H1 (cell line): ENCODE results near the gene PRSS12. TPM values are rescaled to one million over a fixed set of nuclear protein-coding genes. Genes with fewer than 3 reads are reported as not detected.

ENCODE experiments used
- CTCF ChIA-PET: fragments of 300-600 bp; sonication (Branson Sonifier 250); formaldehyde crosslinking; loops from one replicate; lab custom pipeline; 2021; ENCODE audit not compliant: partially characterized antibody; lab: Charles Lee
- POLR2A ChIA-PET: fragments of 300-600 bp; sonication (Branson Sonifier 250); formaldehyde crosslinking; loops from one replicate; lab custom pipeline; 2021; ENCODE audit warnings: inconsistent platforms; ENCODE audit not compliant: partially characterized antibody; lab: Charles Lee
- DNase-seq, 2 experiments: peaks; one replicate each; pipeline versions ENCODE4 v3.0.0 to v3.0.0-alpha.2; 2010 to 2022; ENCODE audit warnings: low spot score in 2 of 2, low read depth in 1 of 2, mixed read lengths in 1 of 2
- FAIRE-seq: peaks from 2 replicates; lab custom pipeline; 2011; peaks lifted over from hg19 to GRCh38; lab: Jason Lieb, UNC
- H2AFZ ChIP-seq: 2 replicates; pipeline ENCODE4 v1.8.1; 2012; ENCODE audit warnings: low read length, inconsistent platforms
- H2AK5ac ChIP-seq: 2 replicates; pipeline ENCODE4 v1.6.1; 2013; ENCODE audit warnings: low read depth, low read length
- H2BK120ac ChIP-seq: replicated peaks from 2 replicates; pipeline ENCODE3; 2013; ENCODE audit warnings: low read depth, low read length, inconsistent platforms
- H2BK12ac ChIP-seq: 2 replicates; pipeline ENCODE4 v1.6.1; 2013; ENCODE audit warnings: low read depth, low read length
- H2BK15ac ChIP-seq: 2 replicates; pipeline ENCODE4 v1.6.1; 2013; ENCODE audit warnings: low read length
- H2BK20ac ChIP-seq: 2 replicates; pipeline ENCODE4 v1.6.1; 2013; ENCODE audit warnings: low read length
- H2BK5ac ChIP-seq: 2 replicates; pipeline ENCODE4 v1.6.1; 2013; ENCODE audit warnings: low read depth, low read length
- H3K14ac ChIP-seq: 2 replicates; pipeline ENCODE4 v1.6.1; 2013; ENCODE audit warnings: inconsistent platforms; ENCODE audit not compliant: insufficient read length
- H3K18ac ChIP-seq: 2 replicates; pipeline ENCODE4 v1.6.1; 2013; ENCODE audit warnings: low read length; ENCODE audit errors: extremely low read depth
- H3K23ac ChIP-seq: 2 replicates; pipeline ENCODE4 v1.6.1; 2013; ENCODE audit warnings: inconsistent platforms; ENCODE audit not compliant: insufficient read length
- H3K23me2 ChIP-seq: 2 replicates; pipeline ENCODE4 v1.6.1; 2013; ENCODE audit warnings: low read depth, low read length
- H3K27ac ChIP-seq: 2 replicates; pipeline ENCODE4 v1.6.1; 2011; ENCODE audit warnings: low read depth, low read length, inconsistent platforms
- H3K27me3 ChIP-seq, 4 experiments: replicated peaks in 1 of 4; 1 replicate in 1 of 4; 2 replicates in 3 of 4; pipeline versions ENCODE4 v1.6.1 to v1.8.1; 2011 to 2013; ENCODE audit warnings: low read length in 3 of 4, mild to moderate bottlenecking in 3 of 4, inconsistent platforms in 2 of 4, mixed read lengths in 2 of 4, moderate library complexity in 1 of 4; ENCODE audit not compliant: control insufficient read depth in 3 of 4, insufficient read depth in 3 of 4; ENCODE audit errors: extremely low read depth in 1 of 4
- H3K36me3 ChIP-seq, 4 experiments: 2 replicates each; pipeline versions ENCODE4 v1.6.1 to v1.8.1; 2011 to 2013; ENCODE audit warnings: mild to moderate bottlenecking in 4 of 4, low read length in 3 of 4, moderate library complexity in 2 of 4, control low read depth in 1 of 4, inconsistent platforms in 1 of 4; ENCODE audit not compliant: insufficient read depth in 4 of 4, control insufficient read depth in 2 of 4
- H3K4ac ChIP-seq: replicated peaks from 2 replicates; pipeline ENCODE3; 2013; ENCODE audit warnings: low read length, low read depth, mixed read lengths, inconsistent platforms; ENCODE audit not compliant: insufficient read length
- H3K4me1 ChIP-seq, 4 experiments: replicated peaks in 1 of 4; 1 replicate in 1 of 4; 2 replicates in 3 of 4; pipeline versions ENCODE4 v1.6.1 to v1.8.1; 2011 to 2013; ENCODE audit warnings: low read length in 3 of 4, inconsistent platforms in 2 of 4, mixed read lengths in 1 of 4; ENCODE audit not compliant: insufficient read depth in 4 of 4, control insufficient read depth in 3 of 4
- H3K4me2 ChIP-seq, 2 experiments: 2 replicates each; pipeline versions ENCODE4 v1.6.1 to v1.8.1; 2011 to 2013; ENCODE audit warnings: low read depth in 2 of 2, low read length in 2 of 2, control low read depth in 1 of 2, inconsistent platforms in 1 of 2, mild to moderate bottlenecking in 1 of 2; ENCODE audit not compliant: insufficient read depth in 1 of 2
- H3K4me3 ChIP-seq, 4 experiments: fragments of 200-600, 300-600 bp in 1 of 4; sonication (generic), shearing (Covaris generic), sonication (Bioruptor Twin) in 1 of 4; 2 replicates each; pipeline versions ENCODE4 v1.5.1 to v1.8.1; 2011 to 2016; ENCODE audit warnings: low read length in 4 of 4, low read depth in 3 of 4, control low read depth in 2 of 4, inconsistent platforms in 2 of 4, mild to moderate bottlenecking in 2 of 4, mixed read lengths in 1 of 4, moderate library complexity in 1 of 4; ENCODE audit not compliant: insufficient read depth in 2 of 4; ENCODE audit errors: extremely low read depth in 1 of 4
- H3K56ac ChIP-seq: replicated peaks from 2 replicates; pipeline ENCODE3; 2013; ENCODE audit warnings: low read depth, mild to moderate bottlenecking, mixed read lengths, low read length, inconsistent platforms; ENCODE audit not compliant: insufficient read length
- H3K79me1 ChIP-seq: 2 replicates; pipeline ENCODE4 v1.6.1; 2013; ENCODE audit warnings: low read depth, low read length, control low read depth
- H3K79me2 ChIP-seq, 2 experiments: 2 replicates each; pipeline versions ENCODE4 v1.6.1 to v1.8.1; 2012 to 2013; ENCODE audit warnings: low read length in 2 of 2, mild to moderate bottlenecking in 2 of 2, inconsistent platforms in 1 of 2; ENCODE audit not compliant: insufficient read depth in 2 of 2, control insufficient read depth in 1 of 2
- H3K9ac ChIP-seq, 4 experiments: replicated peaks in 1 of 4; 1 replicate in 1 of 4; 2 replicates in 3 of 4; pipeline versions ENCODE4 v1.6.1 to v1.8.1; 2011 to 2013; ENCODE audit warnings: low read depth in 3 of 4, low read length in 3 of 4, control low read depth in 2 of 4, mild to moderate bottlenecking in 2 of 4, moderate library complexity in 2 of 4, inconsistent platforms in 1 of 4; ENCODE audit errors: extremely low read depth in 1 of 4
- H3K9me3 ChIP-seq, 2 experiments: 2 replicates each; pipeline versions ENCODE4 v1.6.1 to v1.8.1; 2012 to 2013; ENCODE audit warnings: mild to moderate bottlenecking in 2 of 2, moderate library complexity in 2 of 2, control low read depth in 1 of 2, inconsistent platforms in 1 of 2, low read depth in 1 of 2, low read length in 1 of 2, mixed read lengths in 1 of 2; ENCODE audit not compliant: insufficient read depth in 2 of 2
- H4K20me1 ChIP-seq, 2 experiments: replicated peaks in 1 of 2; 2 replicates each; pipeline versions ENCODE3 to v1.8.1; 2011 to 2013; ENCODE audit warnings: inconsistent platforms in 2 of 2, low read length in 2 of 2, mild to moderate bottlenecking in 1 of 2; ENCODE audit not compliant: insufficient read depth in 2 of 2, control insufficient read depth in 1 of 2
- H4K5ac ChIP-seq: 2 replicates; pipeline ENCODE4 v1.6.1; 2013; ENCODE audit warnings: low read length, low read depth, mixed read lengths, inconsistent platforms; ENCODE audit not compliant: insufficient read length
- H4K8ac ChIP-seq: 2 replicates; pipeline ENCODE4 v1.8.0; 2013; ENCODE audit warnings: mild to moderate bottlenecking, moderate library complexity, low read length, inconsistent platforms; ENCODE audit not compliant: insufficient read depth; ENCODE audit errors: extremely low read depth
- H4K91ac ChIP-seq: replicated peaks from 2 replicates; pipeline ENCODE3; 2013; ENCODE audit warnings: low read length, mixed read lengths, inconsistent platforms; ENCODE audit not compliant: insufficient read length
- ASH2L ChIP-seq: fragments of 200-600, 300-600 bp; sonication (generic); IDR thresholded peaks from one replicate; pipeline ENCODE4 v1.7.1; 2017; ENCODE audit warnings: low read length
- ATF3 ChIP-seq: IDR thresholded peaks from 2 replicates; pipeline ENCODE4 v1.6.1; 2011; ENCODE audit warnings: low read depth, mild to moderate bottlenecking, low read length; ENCODE audit not compliant: insufficient read depth
- BCL11A ChIP-seq, 2 experiments: IDR thresholded peaks; one replicate each; pipeline ENCODE4 v1.6.1; 2011; ENCODE audit warnings: low read depth in 2 of 2, low read length in 2 of 2, mild to moderate bottlenecking in 2 of 2
- HDAC2 ChIP-seq, 2 experiments: fragments of 300-600 bp in 1 of 2; sonication (generic) in 1 of 2; IDR thresholded peaks; 2 replicates each; pipeline ENCODE4 v1.6.1; 2011 to 2012; ENCODE audit warnings: low read depth in 2 of 2, low read length in 2 of 2, mild to moderate bottlenecking in 2 of 2, moderate library complexity in 2 of 2, borderline replicate concordance in 1 of 2, inconsistent platforms in 1 of 2
- KDM1A ChIP-seq: fragments of 200-600, 300-600 bp; sonication (generic); IDR thresholded peaks from 2 replicates; pipeline ENCODE4 v1.7.1; 2016; ENCODE audit warnings: mild to moderate bottlenecking, low read length, borderline replicate concordance
- MAX ChIP-seq: IDR thresholded peaks from 2 replicates; pipeline ENCODE4 v1.6.1; 2012; ENCODE audit warnings: inconsistent platforms
- NANOG ChIP-seq: IDR thresholded peaks from 2 replicates; pipeline ENCODE4 v1.6.1; 2011; ENCODE audit warnings: low read length, low read depth, mild to moderate bottlenecking, inconsistent platforms; ENCODE audit not compliant: insufficient read depth, poor library complexity, severe bottlenecking
- SAP30 ChIP-seq: fragments of 300-600 bp; sonication (generic); IDR thresholded peaks from 2 replicates; pipeline ENCODE4 v1.7.1; 2012; ENCODE audit warnings: low read length, moderate library complexity, mild to moderate bottlenecking, inconsistent platforms; ENCODE audit not compliant: insufficient read depth, insufficient replicate concordance
- SP2 ChIP-seq: IDR thresholded peaks from 2 replicates; pipeline ENCODE4 v1.6.1; 2012; ENCODE audit warnings: mild to moderate bottlenecking, low read length, inconsistent platforms
- SRF ChIP-seq: IDR thresholded peaks from 2 replicates; pipeline ENCODE4 v1.6.1; 2011; ENCODE audit warnings: mild to moderate bottlenecking, low read depth, low read length, moderate library complexity
- WGBS, 2 experiments: shearing (Covaris generic) in 1 of 2; methylation state at CpG; one replicate each; pipeline versions ENCODE4 v1.1.6 to v1.1.7; 2013 to 2015; ENCODE audit warnings: low lambda C conversion rate in 2 of 2, mixed read lengths in 2 of 2, inconsistent platforms in 1 of 2, low coverage in 1 of 2, missing lambda C conversion rate in 1 of 2; ENCODE audit not compliant: insufficient replicate concordance in 2 of 2, insufficient coverage in 1 of 2, insufficient read length in 1 of 2; ENCODE audit errors: extremely low coverage in 1 of 2, missing lambda C conversion rate in 1 of 2; 5-methylcytosine and 5-hydroxymethylcytosine counted together
- polyA plus RNA-seq, 7 experiments: library from polyadenylated mRNA; depleted of rRNA in 3 of 7; stranded (reverse) in 5 of 7; unstranded in 2 of 7; fragments of >200 nt in 5 of 7; fragments of 200-250 nt in 2 of 7; gene quantifications; 1 replicate in 5 of 7; 2 replicates in 1 of 7; 4 replicates in 1 of 7; pipeline versions ENCODE4 v1.2.1 to v1.2.3, GENCODE V29; 2011 to 2013; ENCODE audit warnings: missing spikeins in 2 of 7, mixed read lengths in 2 of 7
- total RNA-seq: library from RNA; stranded (reverse); fragmentation: NEBNext Ultra II Directional; extraction: Animal tissue kit (Norgen Biotek cat#: 25700); gene quantifications from 2 replicates; pipeline ENCODE4 v1.2.1, GENCODE V29; 2021

Gene PRSS12
- total and polyA plus RNA-seq, 2 of the 8 experiments (the other 6 are each of a cell fraction or from before 2014, with no cell fraction given), result 2.6 to 9.3 TPM

- 80% methylated on average over 5 of the region's 5 CpGs; no CpG with 5 or more reads in 1 of the 2 experiments for WGBS, 2 experiments
Measured at GRCh38 chr4:118396881-118397622, 44.2 kb upstream of the PRSS12 start.

More at GRCh38 chr4:118396881-118397622, 44.2 kb upstream of the PRSS12 start:
- H3K27ac ChIP-seq, result no peak overlapping the region
- H2BK15ac ChIP-seq, result no peak overlapping the region
- H3K23me2 ChIP-seq, result no peaks in the 10 kb centered on the region
- FAIRE-seq, result no peak
- H3K27me3 ChIP-seq, result peaks cover 0 to 2% (median 0%) of the 10 kb centered on the region in 4 experiments; a peak in 1 of 7 replicates
- H3K4ac ChIP-seq, result no peak overlapping the region
- H3K18ac ChIP-seq, result no peak overlapping the region
- peaks cover 0 to 11% (median 5%) of the 10 kb centered on the region in 4 experiments; a peak in 5 of 7 replicates for H3K4me1 ChIP-seq
- H3K79me1 ChIP-seq, result no peaks in the 10 kb centered on the region
- H3K79me2 ChIP-seq, result no peaks in the 10 kb centered on the region
- no peak overlapping the region for H4K91ac ChIP-seq
- no peaks in the 10 kb centered on the region for H4K20me1 ChIP-seq
- H3K36me3 ChIP-seq, result no peaks in the 10 kb centered on the region
- H3K23ac ChIP-seq, result no peak overlapping the region
- H3K9ac ChIP-seq, result no peak overlapping the region
- no peak overlapping the region for H3K4me2 ChIP-seq
- CTCF ChIA-PET, result interaction anchor here (0.9 to 1.4 kb wide), 2 partner anchors 12 to 46 kb away, joined by 4 to 5 read pairs; no protein-coding TSS in a partner anchor
- no peak overlapping the region for H3K14ac ChIP-seq
- H2BK120ac ChIP-seq, result no peak overlapping the region
- H4K8ac ChIP-seq, result no peak overlapping the region
- H2AK5ac ChIP-seq, result no peak overlapping the region
- no peak overlapping the region for H3K4me3 ChIP-seq
- H3K56ac ChIP-seq, result no peak overlapping the region
- TF ChIP-seq ATF3 (no peak), NANOG (no peak), KDM1A (no peak), SRF (no peak), ASH2L (no peak), SP2 (no peak), BCL11A (IDR thresholded peaks at IDR 0.05; ENCODE audit: low read depth in 2 of 2, low read length in 2 of 2) (no peak), HDAC2 (IDR thresholded peaks at IDR 0.05; ENCODE audit: borderline replicate concordance in 1 of 2, low read depth in 2 of 2, low read length in 2 of 2) (no peak), SAP30 (no peak), MAX (no peak)
- TF ChIP-seq, all 59 proteins: peak for 0
- peak overlapping the region; percentile 91; the same call in 1 of the 2 replicates for H2BK5ac ChIP-seq
- peak overlapping the region; percentile 4; the same call in 1 of the 2 replicates for H2BK20ac ChIP-seq
- no peak overlapping the region for H2BK12ac ChIP-seq
- peak overlapping the region; percentile 7; the same call in 1 of the 2 replicates for H2AFZ ChIP-seq
- POLR2A ChIA-PET, result no interaction called here
- H4K5ac ChIP-seq, result no peak overlapping the region
- no peaks in the 10 kb centered on the region for H3K9me3 ChIP-seq
- no peak for DNase-seq
